NCI-H2081 treated with DMSO at 0.1 percent for 48 hours (cell line): ENCODE measurements around the gene DYDC1.
"Not testable (repeated sequence)": the region's sequence is repeated elsewhere in the genome, so short reads cannot be mapped to it uniquely, and the experiment has no call there.

Source experiments
- DNase-seq: peaks from one replicate; lab custom pipeline; 2025; lab: John Stamatoyannopoulos, UW

The DYDC1 gene

GRCh38 chr10:80344276-80344675 lies 12.3 kb downstream of the DYDC1 start:
- DNase-seq, result no peak

- DNase-seq, result no peak
These were observed 22.6 kb downstream of the DYDC1 start for GRCh38 chr10:80333983-80334382.

GRCh38 chr10:80324891-80325364 lies 31.6 kb downstream of the DYDC1 start:
- DNase-seq, result no peak

GRCh38 chr10:80324086-80324485 lies 32.5 kb downstream of the DYDC1 start:
- no peak for DNase-seq

GRCh38 chr10:80323311-80323710 lies 33.2 kb downstream of the DYDC1 start:
- no peak for DNase-seq

GRCh38 chr10:80322711-80323110 lies 33.8 kb downstream of the DYDC1 start:
- DNase-seq, result no peak

GRCh38 chr10:80322158-80322557 lies 34.4 kb downstream of the DYDC1 start:
- no peak for DNase-seq

- DNase-seq, result no peak
These were observed 35.4 kb downstream of the DYDC1 start for GRCh38 chr10:80321183-80321582.

GRCh38 chr10:80320377-80320776 lies 36.2 kb downstream of the DYDC1 start:
- DNase-seq, result no peak

GRCh38 chr10:80319725-80320290 lies 36.7 kb downstream of the DYDC1 start:
- DNase-seq, result no peak

- no peak for DNase-seq
These were observed 37.2 kb downstream of the DYDC1 start for GRCh38 chr10:80319318-80319717.

GRCh38 chr10:80318742-80319141 lies 37.8 kb downstream of the DYDC1 start:
- no peak for DNase-seq

GRCh38 chr10:80315391-80315790 lies 41.2 kb downstream of the DYDC1 start:
- DNase-seq, result no peak

- no peak for DNase-seq
These were observed 43.0 kb downstream of the DYDC1 start for GRCh38 chr10:80313523-80313922.

- not testable (repeated sequence) for DNase-seq
These were observed 50.6 kb downstream of the DYDC1 start for GRCh38 chr10:80305989-80306388.

- no peak for DNase-seq
These were observed 59.6 kb downstream of the DYDC1 start for GRCh38 chr10:80296942-80297341.

GRCh38 chr10:80292607-80293239 lies 63.8 kb downstream of the DYDC1 start:
- no peak for DNase-seq

GRCh38 chr10:80290474-80291220 lies 65.9 kb downstream of the DYDC1 start:
- DNase-seq, result no peak

- no peak for DNase-seq
These were observed 66.9 kb downstream of the DYDC1 start, which contains the start of gene MAT1A for GRCh38 chr10:80289451-80290287. Gene MAT1A (minus strand): TSS chr10:80289658. CDS start chr10:80289423, 235 bp downstream.

GRCh38 chr10:80288849-80289248 lies 67.7 kb downstream of the DYDC1 start:
- no peak for DNase-seq
